PC-9 (cell line): ENCODE measurements around the gene VWA5B2. TPM values are rescaled to one million over a fixed set of nuclear protein-coding genes. Genes with fewer than 3 reads are reported as not detected.

Experiments used
- BruUV-seq: library from RNA; stranded (reverse); fragments of 400-500 nt; replicated peaks from 2 replicates; lab custom pipeline; 2021; lab: Mats Ljungman, UMichigan
- CTCF ChIA-PET: fragments of 300-600 bp; sonication (Branson Sonifier 250); formaldehyde crosslinking; loops from one replicate; lab custom pipeline; 2022; ENCODE audit warnings: antibody characterized with exemption; lab: Charles Lee
- POLR2A ChIA-PET: fragments of 300-600 bp; sonication (Branson Sonifier 250); formaldehyde crosslinking; loops from one replicate; lab custom pipeline; 2022; ENCODE audit warnings: antibody characterized with exemption; ENCODE audit not compliant: unreplicated experiment; lab: Charles Lee
- DNase-seq, 2 experiments: peaks; one replicate each; pipeline versions ENCODE4 v3.0.0 to v3.0.0-alpha.2; 2015 to 2022; ENCODE audit warnings: mixed read lengths in 1 of 2
- H2AFZ ChIP-seq: fragments of 200-600 bp; sonication (generic); 2 replicates; pipeline ENCODE4 v1.8.1; 2017; ENCODE audit warnings: antibody characterized with exemption
- H3F3A ChIP-seq: fragments of 200-600 bp; sonication (generic); 2 replicates; pipeline ENCODE4 v1.8.1; 2017; ENCODE audit warnings: antibody characterized with exemption, mild to moderate bottlenecking, low read depth; ENCODE audit not compliant: insufficient read depth
- H3K27ac ChIP-seq: fragments of 200-600 bp; sonication (generic); 2 replicates; pipeline ENCODE4 v1.6.1; 2016; ENCODE audit warnings: mixed run types
- H3K27me3 ChIP-seq: fragments of 200-600 bp; sonication (generic); 2 replicates; pipeline ENCODE4 v1.6.1; 2016; ENCODE audit warnings: low read depth, mixed run types; ENCODE audit not compliant: insufficient read depth
- H3K36me3 ChIP-seq: fragments of 200-600 bp; sonication (generic); 2 replicates; pipeline ENCODE4 v1.6.1; 2016; ENCODE audit warnings: low read depth, mixed run types
- H3K4me1 ChIP-seq: fragments of 200-600 bp; sonication (generic); replicated peaks from 2 replicates; pipeline ENCODE4 v1.6.1; 2016; ENCODE audit warnings: mixed run types; ENCODE audit not compliant: insufficient read depth
- H3K4me2 ChIP-seq: fragments of 200-600 bp; sonication (generic); 2 replicates; pipeline ENCODE4 v1.6.1; 2017; ENCODE audit warnings: mixed run types
- H3K4me3 ChIP-seq: fragments of 200-600 bp; sonication (generic); 2 replicates; pipeline ENCODE4 v1.6.1; 2016; ENCODE audit warnings: mixed run types
- H3K79me2 ChIP-seq: fragments of 200-600 bp; sonication (generic); 2 replicates; pipeline ENCODE4 v1.6.1; 2017; ENCODE audit warnings: low read depth, mixed run types
- H3K9me2 ChIP-seq: fragments of 200-600 bp; sonication (generic); 2 replicates; pipeline ENCODE4 v1.8.1; 2017; ENCODE audit warnings: mild to moderate bottlenecking; ENCODE audit not compliant: insufficient read depth
- H3K9me3 ChIP-seq: fragments of 200-600 bp; sonication (generic); 2 replicates; pipeline ENCODE4 v1.8.1; 2016; ENCODE audit warnings: low read depth; ENCODE audit not compliant: insufficient read depth
- H4K20me1 ChIP-seq: fragments of 200-600 bp; sonication (generic); 2 replicates; pipeline ENCODE4 v1.8.1; 2017; ENCODE audit not compliant: insufficient read depth
- EZH2 ChIP-seq: fragments of 200-600 bp; sonication (generic); IDR thresholded peaks from 2 replicates; pipeline ENCODE4 v1.8.0; 2017; ENCODE audit warnings: antibody characterized with exemption, low read depth
- intact Hi-C: fragments of 100-400 bp; cut with micrococcal nuclease; formaldehyde crosslinking; loops from one replicate; pipeline ENCODE4 v1.10.0; 2022; ENCODE audit not compliant: unreplicated experiment
- total RNA-seq: library from RNA; stranded (reverse); gene quantifications from 2 replicates; pipeline ENCODE4 v1.2.3, GENCODE V29; 2021
- TF ChIP-seq, protein P1 (sequence below): fragments of 200-600 bp; sonication (generic); conservative IDR thresholded peaks from 2 replicates; pipeline ENCODE4 v1.6.1; 2017; ENCODE audit warnings: mixed run types, antibody characterized with exemption, mild to moderate bottlenecking, moderate library complexity

Gene VWA5B2
- total RNA-seq, 1 experiment from 2014 or later: 0.76 TPM

DNA sequence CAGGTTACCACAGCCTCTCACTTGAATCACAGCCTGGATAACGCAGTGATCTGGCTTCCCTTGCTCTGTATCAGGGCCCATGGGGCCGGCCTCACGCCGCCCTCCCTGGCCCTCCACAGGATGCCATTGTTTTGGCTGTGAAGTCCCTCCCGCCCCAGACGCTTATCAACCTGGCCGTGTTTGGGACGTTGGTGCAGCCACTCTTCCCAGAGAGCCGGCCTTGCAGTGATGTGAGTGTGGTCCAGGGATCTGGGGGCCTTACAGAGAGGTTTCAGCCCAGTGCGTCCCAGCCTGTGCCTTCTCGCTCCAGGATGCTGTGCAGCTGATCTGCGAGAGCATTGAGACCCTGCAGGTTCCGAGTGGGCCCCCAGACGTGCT, 6.6 kb downstream of the VWA5B2 start:
- H3K9me2 ChIP-seq: no peaks in the 10 kb centered on the region
- no peak overlapping the region for H2AFZ ChIP-seq
- intact Hi-C loops: no loop called here
- H3K27me3 ChIP-seq: peaks cover 21% of the 10 kb centered on the region
- BruUV-seq: no TSS peak
- H3K79me2 ChIP-seq: no peaks in the 10 kb centered on the region
- no peak overlapping the region for H3K4me3 ChIP-seq
- ChIA-PET POLR2A (no interaction called here), CTCF (interaction anchor here (0.9 kb wide), 1 partner anchor 8 kb away, joined by 3 read pairs; no protein-coding TSS in a partner anchor)
- H3K4me2 ChIP-seq: no peak overlapping the region
- DNase-seq: no peak
- H4K20me1 ChIP-seq: peaks cover 6% of the 10 kb centered on the region
- peaks cover 23% of the 10 kb centered on the region; the same call in 1 of the 2 replicates for H3F3A ChIP-seq
- H3K27ac ChIP-seq: no peak overlapping the region
- TF ChIP-seq EZH2: no peak
- TF ChIP-seq, protein P1, sequence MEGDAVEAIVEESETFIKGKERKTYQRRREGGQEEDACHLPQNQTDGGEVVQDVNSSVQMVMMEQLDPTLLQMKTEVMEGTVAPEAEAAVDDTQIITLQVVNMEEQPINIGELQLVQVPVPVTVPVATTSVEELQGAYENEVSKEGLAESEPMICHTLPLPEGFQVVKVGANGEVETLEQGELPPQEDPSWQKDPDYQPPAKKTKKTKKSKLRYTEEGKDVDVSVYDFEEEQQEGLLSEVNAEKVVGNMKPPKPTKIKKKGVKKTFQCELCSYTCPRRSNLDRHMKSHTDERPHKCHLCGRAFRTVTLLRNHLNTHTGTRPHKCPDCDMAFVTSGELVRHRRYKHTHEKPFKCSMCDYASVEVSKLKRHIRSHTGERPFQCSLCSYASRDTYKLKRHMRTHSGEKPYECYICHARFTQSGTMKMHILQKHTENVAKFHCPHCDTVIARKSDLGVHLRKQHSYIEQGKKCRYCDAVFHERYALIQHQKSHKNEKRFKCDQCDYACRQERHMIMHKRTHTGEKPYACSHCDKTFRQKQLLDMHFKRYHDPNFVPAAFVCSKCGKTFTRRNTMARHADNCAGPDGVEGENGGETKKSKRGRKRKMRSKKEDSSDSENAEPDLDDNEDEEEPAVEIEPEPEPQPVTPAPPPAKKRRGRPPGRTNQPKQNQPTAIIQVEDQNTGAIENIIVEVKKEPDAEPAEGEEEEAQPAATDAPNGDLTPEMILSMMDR: no peak
- no peaks in the 10 kb centered on the region for H3K9me3 ChIP-seq
- H3K4me1 ChIP-seq: peaks cover 9% of the 10 kb centered on the region
- H3K36me3 ChIP-seq: no peaks in the 10 kb centered on the region

DNA sequence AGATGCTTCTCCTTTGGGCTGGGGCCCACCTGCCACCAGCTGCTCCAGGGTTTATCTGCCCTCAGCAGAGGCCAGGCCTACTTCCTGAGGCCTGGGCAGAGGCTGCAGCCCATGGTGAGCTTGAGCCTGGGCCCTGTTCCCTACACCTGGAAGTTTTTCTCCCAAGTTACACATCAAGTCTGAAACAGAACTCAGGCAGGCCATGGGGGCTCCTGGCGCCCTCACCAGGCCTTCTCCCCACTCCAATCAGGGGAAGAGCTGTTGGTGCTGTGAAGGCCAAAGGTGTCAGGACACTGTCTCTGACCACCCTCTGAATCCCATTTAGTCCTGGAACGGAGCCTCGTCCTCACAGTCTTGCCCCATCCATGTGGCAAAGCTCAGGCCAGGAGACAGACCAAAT, 7.3 kb downstream of the VWA5B2 start:
- CTCF ChIA-PET: interaction anchor here (0.9 kb wide), 1 partner anchor 9 kb away, joined by 3 read pairs; no protein-coding TSS in a partner anchor
- H3K27me3 ChIP-seq: peaks cover 15% of the 10 kb centered on the region
- POLR2A ChIA-PET: interaction anchor here (0.6 to 0.7 kb wide), 2 partner anchors 37 to 341 kb away, joined by 4 to 18 read pairs; no protein-coding TSS in a partner anchor

DNA sequence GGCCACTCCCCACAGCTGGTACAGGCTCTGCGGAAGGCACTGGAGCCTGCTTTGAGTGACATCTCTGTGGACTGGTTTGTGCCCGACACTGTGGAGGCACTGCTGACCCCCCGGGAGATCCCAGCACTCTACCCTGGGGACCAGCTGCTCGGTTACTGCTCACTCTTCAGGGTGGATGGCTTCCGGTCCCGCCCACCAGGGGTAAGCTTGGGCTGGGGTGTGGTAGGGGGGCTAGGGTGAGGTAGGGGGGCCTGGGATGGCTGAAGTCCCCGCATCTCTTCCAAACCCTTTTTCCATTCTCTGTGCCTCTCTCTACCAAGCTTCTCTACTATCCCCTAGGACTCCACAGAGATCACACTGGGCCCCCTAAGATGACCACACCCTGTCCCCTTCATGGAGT, 7.8 kb downstream of the VWA5B2 start:
- Histone ChIP-seq H3K9me3 (no peaks in the 10 kb centered on the region), H3K79me2 (no peaks in the 10 kb centered on the region), H3K36me3 (0 out of 2 replicates have a peak, but pooled peaks cover under 1% of the 10 kb centered on the region), H3K4me1 (peaks cover 12% of the 10 kb centered on the region), H2AFZ (no peak overlapping the region), H3K4me2 (no peak overlapping the region), H3K27me3 (peaks cover 9% of the 10 kb centered on the region; the same call in 1 of the 2 replicates), H3F3A (peaks cover 17% of the 10 kb centered on the region; the same call in 1 of the 2 replicates), H3K4me3 (no peak overlapping the region), H3K9me2 (no peaks in the 10 kb centered on the region), H3K27ac (no peak overlapping the region), H4K20me1 (peaks cover 10% of the 10 kb centered on the region)
- intact Hi-C loops: no loop called here
- TF ChIP-seq EZH2: no peak
- TF ChIP-seq, protein P1: no peak
- ChIA-PET CTCF (interaction anchor here (0.9 kb wide), 1 partner anchor 10 kb away, joined by 3 read pairs; no protein-coding TSS in a partner anchor), POLR2A (interaction anchor here (0.6 to 0.7 kb wide), 2 partner anchors 38 to 342 kb away, joined by 4 to 18 read pairs; no protein-coding TSS in a partner anchor)
- DNase-seq: no peak
- BruUV-seq: no TSS peak

More for the DNA sequence above, 7.3 kb downstream of the VWA5B2 start:
- no peak for DNase-seq
- Histone ChIP-seq H3K4me2 (no peak overlapping the region), H3K4me1 (peaks cover 9% of the 10 kb centered on the region), H3F3A (peaks cover 21% of the 10 kb centered on the region; the same call in 1 of the 2 replicates), H3K36me3 (no peaks in the 10 kb centered on the region), H3K4me3 (no peak overlapping the region), H3K9me3 (no peaks in the 10 kb centered on the region), H3K79me2 (no peaks in the 10 kb centered on the region), H2AFZ (no peak overlapping the region), H3K9me2 (no peaks in the 10 kb centered on the region), H4K20me1 (peaks cover 8% of the 10 kb centered on the region), H3K27ac (no peak overlapping the region)
- TF ChIP-seq, protein P1: no peak
- no peak for TF ChIP-seq EZH2
- no TSS peak for BruUV-seq
- intact Hi-C loops: no loop called here
